Testis (tissue), 3 donors: ENCODE measurements around the gene SMIM38. TPM values are rescaled to one million over a fixed set of nuclear protein-coding genes. Genes with fewer than 3 reads are reported as not detected.

Experiments used
- DNase-seq: peaks from one replicate; pipeline ENCODE4 v3.0.0-alpha.2; 2019
- H3K27ac ChIP-seq, 2 donors: fragments of 200-600 bp; sonication (generic); one replicate each; pipeline ENCODE4 v1.5.1; 2019
- H3K27me3 ChIP-seq: fragments of 200-600 bp; sonication (generic); one replicate; pipeline ENCODE4 v1.5.1; 2019
- H3K36me3 ChIP-seq: fragments of 200-600 bp; sonication (generic); one replicate; pipeline ENCODE4 v1.5.1; 2017; ENCODE audit warnings: low read depth; ENCODE audit errors: missing control alignments
- H3K4me1 ChIP-seq: fragments of 200-600 bp; sonication (generic); one replicate; pipeline ENCODE4 v1.5.1; 2019
- H3K4me3 ChIP-seq, 2 donors: fragments of 200-600 bp; sonication (generic); one replicate each; pipeline ENCODE4 v1.5.1; 2017 to 2019
- H3K9me3 ChIP-seq: fragments of 200-600 bp; sonication (generic); one replicate; pipeline ENCODE4 v1.5.1; 2017
- CTCF ChIP-seq, 3 experiments: fragments of 450-650 bp in 2 of 3; fragments of 200-600 bp in 1 of 3; sonication (generic) in 1 of 3; IDR thresholded peaks; one replicate each; pipeline ENCODE4 v1.5.1; 2016 to 2019; ENCODE audit warnings: antibody characterized with exemption in 3 of 3, mild to moderate bottlenecking in 2 of 3, moderate library complexity in 1 of 3
- POLR2A ChIP-seq: fragments of 450-650 bp; IDR thresholded peaks from one replicate; pipeline ENCODE4 v1.6.1; 2017; ENCODE audit warnings: antibody characterized with exemption, mild to moderate bottlenecking, moderate library complexity
- WGBS, 2 donors: methylation state at CpG; one replicate each; pipeline ENCODE4 v1.1.5; 2018; 5-methylcytosine and 5-hydroxymethylcytosine counted together
- intact Hi-C: fragments of 100-400 bp; cut with DNase I; formaldehyde crosslinking; loops from one replicate; pipeline ENCODE4 v1.15.1; 2023; ENCODE audit warnings: low total_unique reads
- polyA plus RNA-seq: library from polyadenylated mRNA; stranded (reverse); fragments of 350-450 nt; fragmentation: Illumina TruSeq; extraction: RNeasy Lipid Tissue Mini Kit (QIAGEN cat#74804); gene quantifications from one replicate; pipeline ENCODE4 v1.2.3, GENCODE V29; 2014; ENCODE audit warnings: low read depth, low replicate concordance; ENCODE audit not compliant: insufficient read depth
- total RNA-seq, 2 donors: library from RNA; depleted of rRNA; stranded (reverse); fragments of >200 nt; gene quantifications; one replicate each; pipeline ENCODE4 v1.2.3, GENCODE V29; 2016

The SMIM38 gene
- total and polyA plus RNA-seq, 3 donors from 2014 or later, result 3.3 to 8.8 (median 3.9) TPM

- no peaks in the 10 kb centered on the region for H3K9me3 ChIP-seq
- intact Hi-C loops, result no loop called here
- H3K36me3 ChIP-seq, result no peaks in the 10 kb centered on the region
- 95 to 97% methylated on average over 2 of the region's 2 CpGs for WGBS, 2 donors
- H3K27ac ChIP-seq, result no peak overlapping the region
- H3K4me3 ChIP-seq, result no peak overlapping the region
- no peaks in the 10 kb centered on the region for H3K27me3 ChIP-seq
- DNase-seq, result no peak
- no peak for TF ChIP-seq POLR2A
- TF ChIP-seq CTCF (IDR thresholded peaks at IDR 0.05), result no peak
- H3K4me1 ChIP-seq, result peaks cover 4% of the 10 kb centered on the region
These were observed 10.0 kb downstream of the SMIM38 start for GRCh38 chr11:69165775-69166174.

GRCh38 chr11:69166218-69167115 lies 10.7 kb downstream of the SMIM38 start:
- Histone ChIP-seq H3K4me1 (peaks cover 4% of the 10 kb centered on the region), H3K4me3 (no peak overlapping the region), H3K27ac (no peak overlapping the region), H3K9me3 (no peaks in the 10 kb centered on the region), H3K27me3 (no peaks in the 10 kb centered on the region), H3K36me3 (no peaks in the 10 kb centered on the region)
- no peak for DNase-seq
- intact Hi-C loops, result no loop called here
- no peak for TF ChIP-seq CTCF (IDR thresholded peaks at IDR 0.05)
- TF ChIP-seq POLR2A, result no peak
- WGBS, 2 donors, result 58 to 65% methylated on average over 15 to 21 of the region's 21 CpGs

GRCh38 chr11:69167130-69167915 lies 11.6 kb downstream of the SMIM38 start:
- Histone ChIP-seq H3K36me3 (no peaks in the 10 kb centered on the region), H3K4me1 (peaks cover 4% of the 10 kb centered on the region), H3K4me3 (no peak overlapping the region), H3K9me3 (no peaks in the 10 kb centered on the region), H3K27ac (no peak overlapping the region), H3K27me3 (no peaks in the 10 kb centered on the region)
- intact Hi-C loops, result no loop called here
- TF ChIP-seq POLR2A (no peak), CTCF (IDR thresholded peaks at IDR 0.05) (no peak)
- 87 to 95% methylated on average over 9 to 10 of the region's 10 CpGs for WGBS, 2 donors
- DNase-seq, result no peak

- DNase-seq, result no peak
- TF ChIP-seq CTCF (IDR thresholded peaks at IDR 0.05), result no peak
- no peak for TF ChIP-seq POLR2A
- peaks cover 4% of the 10 kb centered on the region for H3K4me1 ChIP-seq
- H3K27ac ChIP-seq, result no peak overlapping the region
- WGBS, 2 donors, result 73 to 83% methylated on average over 9 of the region's 9 CpGs
- H3K9me3 ChIP-seq, result no peaks in the 10 kb centered on the region
- no peaks in the 10 kb centered on the region for H3K27me3 ChIP-seq
- no peak overlapping the region for H3K4me3 ChIP-seq
- intact Hi-C loops, result no loop called here
- H3K36me3 ChIP-seq, result no peaks in the 10 kb centered on the region
These were observed 12.4 kb downstream of the SMIM38 start for GRCh38 chr11:69167916-69168691.
